Measurements from ENCODE around the gene TMEM45B.
"Not testable (repeated sequence)": the region's sequence is repeated elsewhere in the genome, so short reads cannot be mapped to it uniquely, and the experiment has no call there.

TMEM45B gene

DNA sequence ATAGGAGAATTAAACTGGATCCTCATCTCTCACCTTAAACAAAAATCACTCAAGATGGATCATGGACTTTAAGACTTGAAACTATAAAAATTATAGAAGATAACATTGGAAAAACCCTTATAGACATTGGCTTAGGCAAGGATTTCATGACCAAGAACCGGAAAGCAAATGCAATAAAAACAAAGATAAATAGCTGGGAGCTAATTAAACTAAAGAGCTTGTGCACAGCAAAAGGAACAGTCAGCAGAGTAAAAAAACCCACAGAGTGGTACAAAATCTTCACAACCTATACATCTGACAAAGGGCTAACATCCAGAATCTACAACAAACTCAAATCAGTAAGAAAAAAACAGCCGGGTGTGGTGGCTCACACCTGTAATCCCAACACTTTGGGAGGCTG lies 7.4 kb upstream of the TMEM45B start:
- DNase-seq (ENCODE audit: low read depth in 2 of 2), result not testable (repeated sequence)

- DNase-seq (ENCODE audit: low read depth in 2 of 2), result no peak
These were observed 2.3 kb upstream of the TMEM45B start for GRCh38 chr11:129813231-129813791.

DNA sequence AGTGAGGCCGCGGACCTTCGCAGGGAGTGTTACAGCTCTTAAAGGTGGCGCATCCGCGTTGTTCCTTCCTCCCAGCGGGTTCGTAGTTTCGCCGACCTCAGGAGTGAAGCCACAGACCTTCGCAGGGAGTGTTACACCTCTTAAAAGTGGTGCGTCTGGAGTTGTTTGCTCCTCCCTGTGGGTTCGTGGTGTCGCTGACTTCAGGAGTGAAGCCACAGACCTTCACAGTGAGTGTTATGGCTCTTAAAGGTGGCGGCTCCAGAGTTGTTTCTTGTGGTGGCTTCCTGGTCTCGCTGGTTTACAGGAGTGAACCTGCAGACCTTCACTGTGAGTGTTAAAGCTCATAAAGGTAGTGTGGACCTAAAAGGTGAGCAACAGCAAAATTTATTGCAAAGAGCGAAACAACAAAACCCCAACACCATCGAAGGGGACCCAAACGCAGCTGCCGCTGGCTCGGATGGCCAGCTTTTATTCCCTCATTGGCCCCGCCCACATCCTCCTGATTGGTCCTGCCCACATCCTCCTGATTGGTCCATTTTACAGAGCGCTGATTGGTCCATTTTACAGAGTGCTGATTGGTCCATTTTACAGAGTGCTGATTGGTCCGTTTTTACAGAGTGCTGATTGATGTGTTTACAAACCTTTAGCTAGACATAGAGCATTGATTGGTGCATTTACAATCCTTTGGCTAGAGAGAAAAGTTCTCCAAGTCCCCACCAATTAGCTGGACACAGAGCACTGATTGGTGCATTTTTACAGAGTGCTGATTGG lies 1.2 kb upstream of the TMEM45B start:
- peak; percentile 73 to 76 for DNase-seq (ENCODE audit: low read depth in 2 of 2)

DNA sequence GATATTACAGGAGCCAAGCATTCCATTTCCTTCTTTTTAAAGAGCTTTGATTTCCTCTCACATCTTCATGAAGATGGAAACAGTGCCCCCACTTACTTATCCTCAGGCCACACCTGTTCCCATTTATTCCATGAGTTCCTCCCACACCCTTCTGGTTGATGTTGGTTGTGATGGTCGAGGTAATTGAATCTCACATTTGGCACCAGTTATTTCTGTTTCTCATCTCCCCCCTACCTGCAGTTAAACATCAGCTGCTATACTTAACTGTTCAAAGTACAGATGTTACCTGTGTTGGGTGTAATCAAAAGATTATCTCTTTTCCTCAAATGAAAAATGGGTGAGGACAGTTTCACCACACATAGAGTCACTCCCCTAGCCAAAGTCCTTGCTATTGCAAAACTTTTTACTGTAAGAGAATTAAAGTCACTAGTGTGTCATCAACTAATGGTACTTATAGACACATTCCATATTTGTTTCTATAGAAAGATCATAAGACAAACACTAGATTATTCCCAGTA lies 1.9 kb downstream of the TMEM45B start:
- no peak for DNase-seq (ENCODE audit: low read depth in 2 of 2)

DNA sequence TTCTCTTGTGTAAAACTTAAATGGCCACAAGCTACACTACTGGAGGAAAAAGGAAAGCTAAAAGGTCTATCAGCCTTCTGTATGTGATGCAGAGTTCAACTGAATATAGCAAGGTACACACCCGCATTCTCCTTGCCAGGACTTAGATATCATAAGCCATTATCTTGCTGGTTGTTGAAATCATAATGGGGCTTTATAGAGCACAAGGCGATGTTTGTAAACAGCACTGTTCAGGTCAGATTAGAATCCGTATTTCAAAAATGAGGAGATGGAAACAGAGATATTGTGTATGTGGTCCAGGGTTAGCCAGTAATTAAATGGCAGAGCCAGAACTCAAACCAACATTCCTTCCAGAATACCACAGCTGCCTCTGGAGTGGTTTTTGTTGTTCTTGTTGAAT lies 2.6 kb downstream of the TMEM45B start:
- not testable (repeated sequence) for DNase-seq (ENCODE audit: low read depth in 2 of 2)

DNA sequence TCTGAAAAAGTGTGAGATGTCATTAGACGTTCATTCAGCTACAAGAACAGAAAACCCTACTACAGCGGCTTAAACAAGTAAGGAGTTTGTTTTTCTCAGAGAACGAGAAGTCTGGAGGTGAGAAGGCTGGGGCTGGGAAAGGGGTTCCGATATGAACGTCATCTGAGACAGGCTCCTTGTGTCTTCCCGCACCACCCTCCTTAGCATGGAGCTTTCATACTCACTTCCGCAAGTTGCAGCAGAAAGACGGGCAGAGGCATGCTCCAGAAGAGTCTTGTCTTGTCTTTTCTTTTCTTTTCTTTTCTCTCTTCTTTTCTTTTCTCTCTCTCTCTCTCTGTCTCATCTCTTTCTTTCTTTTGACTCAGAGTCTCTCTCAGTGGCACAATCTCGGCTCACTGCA lies 3.6 kb downstream of the TMEM45B start:
- DNase-seq (ENCODE audit: low read depth in 2 of 2), result no peak

- not testable (repeated sequence) for DNase-seq (ENCODE audit: low read depth in 2 of 2)
These were observed 4.6 kb downstream of the TMEM45B start for GRCh38 chr11:129820228-129820627.

DNA sequence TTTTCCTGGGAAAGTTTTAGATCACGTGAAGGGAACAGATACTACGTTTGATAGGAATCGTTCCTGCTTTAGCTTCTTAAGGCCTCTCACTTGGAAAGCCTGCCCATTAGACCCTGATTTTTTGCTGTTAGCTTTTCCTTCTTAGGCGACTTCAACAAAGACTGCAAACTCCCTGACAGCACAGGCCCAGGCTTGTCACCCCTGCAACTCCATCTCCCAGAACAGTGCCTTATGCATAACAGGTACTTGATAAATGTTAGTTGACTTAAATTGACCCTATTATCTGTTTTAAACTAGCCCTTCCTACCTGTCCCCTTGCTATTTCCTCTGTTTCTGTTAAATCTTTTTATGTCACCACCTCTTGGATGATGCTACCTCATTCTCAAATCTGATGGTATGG lies 7.6 kb downstream of the TMEM45B start:
- not testable (repeated sequence) for DNase-seq (ENCODE audit: low read depth in 2 of 2)

DNA sequence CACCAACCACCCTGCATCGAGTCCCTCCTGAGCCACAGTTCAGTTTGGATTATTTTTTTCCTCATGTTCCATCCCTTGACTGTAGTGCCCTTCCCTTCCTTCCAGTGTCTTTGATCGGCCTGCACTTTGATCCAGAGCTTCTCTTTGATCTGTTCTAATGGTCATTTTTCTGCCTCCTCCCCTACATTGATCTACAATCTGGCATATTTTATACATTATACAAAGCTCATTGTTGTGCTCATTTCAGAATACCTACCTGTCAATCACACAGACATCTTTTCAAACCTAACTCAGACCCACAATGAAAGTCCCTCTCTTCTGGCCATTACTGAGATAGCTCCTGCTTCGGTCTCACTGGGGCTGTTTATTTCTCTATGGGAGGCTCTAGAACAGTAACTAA lies 8.2 kb downstream of the TMEM45B start:
- not testable (repeated sequence) for DNase-seq (ENCODE audit: low read depth in 2 of 2)

DNA sequence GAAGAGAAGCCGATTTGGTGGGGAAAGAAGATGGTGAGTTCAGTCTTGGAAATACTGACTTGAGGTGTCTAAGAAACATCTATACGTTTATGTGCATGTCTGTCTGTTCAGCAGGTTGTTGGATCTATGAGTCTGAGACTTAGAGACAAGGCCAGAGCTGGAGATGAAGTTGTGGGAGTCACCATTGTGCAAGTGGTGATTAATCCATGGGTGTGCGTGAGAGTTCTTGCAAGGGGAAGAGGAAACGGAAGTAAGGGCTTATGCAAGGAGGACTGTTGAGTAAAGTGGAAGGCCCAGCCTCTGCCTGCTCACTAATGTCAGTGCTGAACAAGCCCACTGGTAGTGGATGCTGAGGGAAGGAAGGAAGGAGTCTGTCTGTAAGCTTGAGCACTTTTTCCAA lies 9.7 kb downstream of the TMEM45B start:
- no peak for DNase-seq (ENCODE audit: low read depth in 2 of 2)

- DNase-seq (ENCODE audit: low read depth in 2 of 2), result no peak
These were observed 12.7 kb downstream of the TMEM45B start for GRCh38 chr11:129828301-129828836.

DNA sequence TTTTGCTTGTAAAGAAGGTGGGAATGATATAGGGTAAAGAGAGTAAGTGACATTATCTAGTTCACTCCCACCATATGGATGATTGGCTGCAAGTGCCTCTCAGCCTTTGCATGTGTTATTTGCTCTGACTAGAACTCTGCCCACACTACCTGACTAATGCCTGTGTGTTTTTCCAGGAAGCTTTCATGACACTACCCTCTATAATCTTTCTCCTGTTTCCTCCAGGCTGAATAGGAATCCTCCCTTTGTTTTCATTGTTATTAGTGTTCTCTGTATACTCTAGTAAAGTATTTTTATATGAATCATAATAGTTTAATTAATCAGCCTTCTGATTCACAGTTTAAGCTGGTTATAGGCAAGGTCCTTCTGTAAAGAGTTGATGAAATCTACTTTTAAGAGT lies 13.8 kb downstream of the TMEM45B start:
- not testable (repeated sequence) for DNase-seq (ENCODE audit: low read depth in 2 of 2)

- not testable (repeated sequence) for DNase-seq (ENCODE audit: low read depth in 2 of 2)
These were observed 15.6 kb downstream of the TMEM45B start for GRCh38 chr11:129831227-129831626.

- DNase-seq (ENCODE audit: low read depth in 2 of 2), result not testable (repeated sequence)
These were observed 17.6 kb downstream of the TMEM45B start for GRCh38 chr11:129833260-129833659.

- DNase-seq (ENCODE audit: low read depth in 2 of 2), result not testable (repeated sequence)
These were observed 20.8 kb downstream of the TMEM45B start for GRCh38 chr11:129836423-129836891.

GRCh38 chr11:129836979-129837378 lies 21.3 kb downstream of the TMEM45B start:
- DNase-seq (ENCODE audit: low read depth in 2 of 2), result no peak

- no peak for DNase-seq (ENCODE audit: low read depth in 2 of 2)
These were observed 24.6 kb downstream of the TMEM45B start for GRCh38 chr11:129840236-129840635.

DNA sequence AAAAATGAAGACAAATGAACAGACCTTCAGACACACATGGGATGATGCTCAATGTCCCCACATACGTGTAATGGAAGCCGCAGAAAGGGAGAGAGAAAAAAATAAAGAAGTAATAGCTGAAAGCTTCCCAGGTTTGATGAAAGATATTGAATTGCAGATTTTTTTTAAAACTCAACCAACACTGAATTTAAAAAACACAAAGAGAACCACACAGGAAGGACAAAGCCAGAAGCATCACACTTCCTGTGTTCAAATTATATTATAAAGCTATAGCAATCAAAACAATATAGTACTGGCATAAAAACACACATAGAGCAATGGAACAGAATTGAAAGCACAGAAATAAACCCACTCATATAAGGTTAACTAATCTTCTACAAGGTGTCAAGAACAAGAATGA lies 26.5 kb downstream of the TMEM45B start:
- DNase-seq (ENCODE audit: low read depth in 2 of 2), result no peak

- no peak for DNase-seq (ENCODE audit: low read depth in 2 of 2)
These were observed 31.1 kb downstream of the TMEM45B start for GRCh38 chr11:129846508-129847335.

GRCh38 chr11:129847361-129847760 lies 31.7 kb downstream of the TMEM45B start:
- not testable (repeated sequence) for DNase-seq (ENCODE audit: low read depth in 2 of 2)

DNA sequence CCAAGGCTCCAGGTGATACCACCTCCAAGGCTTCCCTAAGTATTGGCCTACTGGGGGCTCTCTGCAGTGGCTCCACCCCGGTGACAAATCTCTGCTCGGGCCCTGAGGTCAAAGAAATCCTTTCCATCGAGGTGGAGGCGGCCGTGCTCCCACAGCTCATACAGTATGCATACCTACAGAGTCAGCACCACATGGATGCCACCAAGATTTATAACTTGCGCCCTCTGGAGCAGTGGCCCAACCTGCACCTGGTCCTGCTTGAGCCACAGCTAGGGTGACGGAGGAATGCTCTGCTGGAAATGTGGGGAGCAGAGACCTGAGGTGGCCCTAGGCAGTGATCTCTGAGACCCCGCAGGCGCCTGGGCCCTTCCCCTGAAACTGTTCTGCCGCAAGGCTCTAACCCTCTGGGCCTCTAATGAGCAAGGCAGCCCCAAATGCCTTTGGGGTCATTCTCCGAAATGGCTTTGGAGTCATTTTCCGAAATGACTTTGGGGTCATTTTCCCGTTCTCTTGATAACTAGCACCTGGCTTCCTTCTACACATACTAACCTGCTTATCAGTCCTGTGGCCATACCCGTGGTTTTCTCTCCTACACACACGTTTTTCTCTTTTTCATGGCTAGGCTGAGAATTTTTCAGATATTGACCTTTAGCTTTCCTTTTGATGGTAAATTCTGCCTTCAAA lies 33.9 kb downstream of the TMEM45B start:
- no peak for DNase-seq (ENCODE audit: low read depth in 2 of 2)
